Measurements from ENCODE around the gene CCDC71. TPM values are rescaled to one million over a fixed set of nuclear protein-coding genes. Genes with fewer than 3 reads are reported as not detected.

The CCDC71 gene
- total RNA-seq, 4 donors from 2014 or later: 30.4 to 38.3 (median 36.3) TPM

GRCh38 chr3:49174397-49174985, 8.4 kb upstream of the CCDC71 start:
- Histone ChIP-seq H3K9me3 (no peaks in the 10 kb centered on the region), H3K27me3 (no peaks in the 10 kb centered on the region), H3K27ac (peak overlapping the region in 1 of 4 donors; percentile 91), H3K36me3 (peaks cover 0 to 32% (median 0%) of the 10 kb centered on the region in 3 donors), H3K4me1 (peaks cover 0 to 46% (median 29%) of the 10 kb centered on the region in 4 donors), H3K4me3 (no peak overlapping the region)
- DNase-seq (ENCODE audit: low spot score in 2 of 2): no peak
- TF ChIP-seq, protein P1, sequence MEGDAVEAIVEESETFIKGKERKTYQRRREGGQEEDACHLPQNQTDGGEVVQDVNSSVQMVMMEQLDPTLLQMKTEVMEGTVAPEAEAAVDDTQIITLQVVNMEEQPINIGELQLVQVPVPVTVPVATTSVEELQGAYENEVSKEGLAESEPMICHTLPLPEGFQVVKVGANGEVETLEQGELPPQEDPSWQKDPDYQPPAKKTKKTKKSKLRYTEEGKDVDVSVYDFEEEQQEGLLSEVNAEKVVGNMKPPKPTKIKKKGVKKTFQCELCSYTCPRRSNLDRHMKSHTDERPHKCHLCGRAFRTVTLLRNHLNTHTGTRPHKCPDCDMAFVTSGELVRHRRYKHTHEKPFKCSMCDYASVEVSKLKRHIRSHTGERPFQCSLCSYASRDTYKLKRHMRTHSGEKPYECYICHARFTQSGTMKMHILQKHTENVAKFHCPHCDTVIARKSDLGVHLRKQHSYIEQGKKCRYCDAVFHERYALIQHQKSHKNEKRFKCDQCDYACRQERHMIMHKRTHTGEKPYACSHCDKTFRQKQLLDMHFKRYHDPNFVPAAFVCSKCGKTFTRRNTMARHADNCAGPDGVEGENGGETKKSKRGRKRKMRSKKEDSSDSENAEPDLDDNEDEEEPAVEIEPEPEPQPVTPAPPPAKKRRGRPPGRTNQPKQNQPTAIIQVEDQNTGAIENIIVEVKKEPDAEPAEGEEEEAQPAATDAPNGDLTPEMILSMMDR (IDR thresholded peaks at IDR 0.05): no peak
- no peak for TF ChIP-seq EP300 (IDR thresholded peaks at IDR 0.05)
- TF ChIP-seq POLR2A (IDR thresholded peaks at IDR 0.05): no peak
- 77 to 88% methylated on average over 9 of the region's 9 CpGs for WGBS, 2 donors

DNA sequence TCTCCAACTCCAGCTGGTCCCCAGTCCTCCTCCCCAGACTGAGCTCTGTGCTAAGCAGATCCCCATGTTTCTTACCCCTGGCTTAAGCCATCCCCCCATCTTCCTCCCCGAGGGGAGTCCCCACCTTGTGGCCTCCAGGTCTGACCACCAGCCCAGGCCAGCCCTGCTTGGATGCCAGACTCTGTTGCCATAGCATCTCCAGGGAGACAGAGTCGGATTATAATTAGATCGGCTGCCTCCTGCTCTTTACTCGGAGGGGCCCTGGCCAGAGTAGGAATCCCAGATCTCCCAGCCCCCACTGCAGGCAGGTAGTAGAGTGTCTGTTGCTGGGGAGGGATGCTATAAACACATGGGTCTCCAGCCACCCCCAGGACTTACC, 7.7 kb upstream of the CCDC71 start:
- TF ChIP-seq EP300 (IDR thresholded peaks at IDR 0.05): no peak
- H3K9me3 ChIP-seq: no peaks in the 10 kb centered on the region
- peak overlapping the region in 2 of 4 donors; percentile 91 for H3K27ac ChIP-seq
- WGBS, 2 donors: 5 to 18% methylated on average over 2 to 4 of the region's 4 CpGs
- no peaks in the 10 kb centered on the region for H3K27me3 ChIP-seq
- DNase-seq (ENCODE audit: low spot score in 2 of 2): no peak
- H3K36me3 ChIP-seq: peaks cover 0 to 32% (median 0%) of the 10 kb centered on the region in 3 donors
- H3K4me3 ChIP-seq: peak overlapping the region in 1 of 4 donors; percentile 89
- H3K4me1 ChIP-seq: peaks cover 0 to 46% (median 29%) of the 10 kb centered on the region in 4 donors

GRCh38 chr3:49173116-49173791, 7.1 kb upstream of the CCDC71 start:
- TF ChIP-seq, protein P1 (IDR thresholded peaks at IDR 0.05): no peak
- no peak for TF ChIP-seq POLR2A (IDR thresholded peaks at IDR 0.05)
- H3K4me3 ChIP-seq: peak overlapping the region in 3 of 4 donors; percentile 57 to 89 (median 76)
- H3K27me3 ChIP-seq: no peaks in the 10 kb centered on the region
- peak overlapping the region in 3 of 4 donors; percentile 71 to 91 (median 91) for H3K27ac ChIP-seq
- no peak for DNase-seq (ENCODE audit: low spot score in 2 of 2)
- H3K4me1 ChIP-seq: peaks cover 0 to 46% (median 29%) of the 10 kb centered on the region in 4 donors
- no peaks in the 10 kb centered on the region for H3K9me3 ChIP-seq
- 7 to 9% methylated on average over 3 of the region's 3 CpGs for WGBS, 2 donors
- peaks cover 0 to 32% (median 0%) of the 10 kb centered on the region in 3 donors for H3K36me3 ChIP-seq

DNA sequence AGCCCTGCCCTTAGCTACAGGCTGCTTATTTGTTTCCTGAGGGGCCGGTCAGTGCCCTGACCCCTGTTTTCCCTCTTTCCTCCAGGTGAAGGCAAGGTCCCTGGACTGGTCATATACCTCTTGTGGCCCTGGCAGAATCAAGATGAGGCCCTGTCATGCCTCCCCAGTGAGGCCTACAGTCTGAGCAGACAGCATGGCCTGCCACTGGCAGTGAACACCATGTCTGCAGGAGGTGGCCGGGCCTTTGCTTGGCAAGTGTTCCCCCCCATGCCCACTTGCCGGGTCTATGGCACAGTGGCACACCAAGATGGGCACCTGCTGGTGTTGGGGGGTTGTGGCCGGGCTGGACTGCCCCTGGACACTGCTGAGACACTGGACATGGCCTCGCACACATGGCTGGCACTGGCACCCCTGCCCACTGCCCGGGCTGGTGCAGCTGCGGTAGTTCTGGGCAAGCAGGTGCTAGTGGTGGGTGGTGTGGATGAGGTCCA, 6.5 kb upstream of the CCDC71 start:
- H3K27me3 ChIP-seq: no peaks in the 10 kb centered on the region
- peak overlapping the region in 3 of 4 donors; percentile 71 to 91 (median 91) for H3K27ac ChIP-seq
- peak overlapping the region; percentile 54 to 89 (median 66) for H3K4me3 ChIP-seq
- H3K9me3 ChIP-seq: no peaks in the 10 kb centered on the region
- DNase-seq (ENCODE audit: low spot score in 2 of 2): no peak
- H3K4me1 ChIP-seq: peaks cover 0 to 46% (median 29%) of the 10 kb centered on the region in 4 donors
- H3K36me3 ChIP-seq: peaks cover 0 to 32% (median 0%) of the 10 kb centered on the region in 3 donors
- 39 to 44% methylated on average over 5 to 7 of the region's 7 CpGs for WGBS, 2 donors
- TF ChIP-seq, protein P1 (IDR thresholded peaks at IDR 0.05): no peak
- TF ChIP-seq POLR2A (IDR thresholded peaks at IDR 0.05) (no peak), EP300 (IDR thresholded peaks at IDR 0.05) (no peak)

DNA sequence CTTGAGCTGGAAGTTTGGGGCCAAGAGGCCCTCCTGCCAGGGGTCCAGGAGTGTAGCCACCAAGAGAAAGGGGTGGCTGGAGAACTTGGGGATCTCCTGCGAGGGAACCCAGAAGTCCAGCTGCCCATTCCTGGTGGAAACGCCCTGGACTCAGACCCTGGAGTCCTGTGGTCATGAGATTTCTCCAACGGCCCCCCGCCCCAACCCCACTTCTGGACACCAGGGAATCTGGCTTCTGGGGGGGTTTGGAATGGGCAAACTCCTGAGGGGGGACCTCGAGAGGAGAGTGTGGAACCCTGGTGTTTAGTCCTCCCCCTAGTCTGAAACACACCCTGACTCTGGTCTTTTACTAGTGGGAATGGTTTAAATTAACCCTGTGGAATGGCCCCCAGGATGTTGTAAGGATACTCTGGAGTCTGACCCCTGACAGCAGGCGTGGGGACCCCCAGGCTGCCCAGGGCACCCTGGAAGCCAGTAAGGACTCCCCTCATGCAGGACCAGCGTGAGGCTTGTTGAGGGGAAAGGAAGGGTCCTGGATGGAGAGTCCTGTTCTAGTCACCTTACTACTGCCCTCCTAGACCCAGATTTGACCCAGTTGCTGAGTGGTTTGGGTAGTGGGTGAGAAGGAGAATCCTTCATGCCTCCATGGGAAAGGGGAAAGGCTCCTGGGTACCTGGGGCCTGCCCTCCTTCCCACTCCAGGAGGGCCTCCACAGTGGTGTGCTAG, 5.8 kb upstream of the CCDC71 start:
- Histone ChIP-seq H3K4me3 (peak overlapping the region; percentile 54 to 89 (median 66)), H3K36me3 (peaks cover 0 to 31% (median 0%) of the 10 kb centered on the region in 3 donors), H3K27ac (peak overlapping the region; percentile 47 to 91 (median 81)), H3K9me3 (no peaks in the 10 kb centered on the region), H3K27me3 (no peaks in the 10 kb centered on the region), H3K4me1 (peaks cover 0 to 46% (median 29%) of the 10 kb centered on the region in 4 donors)
- 11 to 15% methylated on average over 7 of the region's 7 CpGs for WGBS, 2 donors
- DNase-seq (ENCODE audit: low spot score in 2 of 2): no peak
- TF ChIP-seq, protein P1 (IDR thresholded peaks at IDR 0.05): no peak
- TF ChIP-seq POLR2A (IDR thresholded peaks at IDR 0.05): no peak
- TF ChIP-seq EP300 (IDR thresholded peaks at IDR 0.05): no peak

Measured in tibial nerve (tissue), 4 donors.